GM23338 (cell line): ENCODE results near the gene CENPE. TPM values are rescaled to one million over a fixed set of nuclear protein-coding genes. Genes with fewer than 3 reads are reported as not detected.

ENCODE experiments used
- ATAC-seq: fragments of 200-7000 bp; cut with Tn5 transposase; 3 replicates; pipeline ENCODE4 v1.9.1; 2020
- DNase-seq: peaks from one replicate; pipeline ENCODE4 v3.0.0-alpha.2; 2015; ENCODE audit warnings: low spot score
- H2AFZ ChIP-seq: fragments of 200-600 bp; sonication (generic); 2 replicates; pipeline ENCODE4 v1.8.0; 2016; ENCODE audit warnings: antibody characterized with exemption, mild to moderate bottlenecking, moderate library complexity
- H3F3A ChIP-seq: fragments of 200-600 bp; sonication (generic); replicated peaks from 2 replicates; pipeline ENCODE4 v1.8.0; 2017; ENCODE audit warnings: antibody characterized with exemption, mixed run types, low read depth
- H3K27ac ChIP-seq: fragments of 200-600 bp; sonication (generic); 2 replicates; pipeline ENCODE4 v1.6.1; 2016; ENCODE audit warnings: low read depth
- H3K27me3 ChIP-seq: fragments of 200-600 bp; sonication (generic); 2 replicates; pipeline ENCODE4 v1.8.0; 2016; ENCODE audit warnings: mild to moderate bottlenecking, mixed run types, moderate library complexity; ENCODE audit not compliant: insufficient read depth
- H3K36me3 ChIP-seq: fragments of 200-600 bp; sonication (generic); 2 replicates; pipeline ENCODE4 v1.8.0; 2016; ENCODE audit warnings: mild to moderate bottlenecking; ENCODE audit not compliant: insufficient read depth
- H3K4me1 ChIP-seq: fragments of 200-600 bp; sonication (generic); 2 replicates; pipeline ENCODE4 v1.8.0; 2016; ENCODE audit warnings: mild to moderate bottlenecking, moderate library complexity; ENCODE audit not compliant: insufficient read depth
- H3K4me2 ChIP-seq: fragments of 200-600 bp; sonication (generic); 2 replicates; pipeline ENCODE4 v1.7.1; 2017; ENCODE audit warnings: mixed run types
- H3K4me3 ChIP-seq: fragments of 200-600 bp; sonication (generic); 2 replicates; pipeline ENCODE4 v1.6.1; 2016; ENCODE audit warnings: mixed run types
- H3K79me2 ChIP-seq: fragments of 200-600 bp; sonication (generic); replicated peaks from 2 replicates; pipeline ENCODE4 v1.8.0; 2017; ENCODE audit warnings: mild to moderate bottlenecking; ENCODE audit not compliant: insufficient read depth
- H3K9me2 ChIP-seq: fragments of 200-600 bp; sonication (generic); 2 replicates; pipeline ENCODE4 v1.8.0; 2017; ENCODE audit not compliant: insufficient read depth
- H4K20me1 ChIP-seq: fragments of 200-600 bp; sonication (generic); replicated peaks from 2 replicates; pipeline ENCODE4 v1.8.0; 2017; ENCODE audit warnings: mild to moderate bottlenecking; ENCODE audit not compliant: insufficient read depth
- H3K27ac Mint-ChIP-seq: 2 replicates; pipeline ENCODE4 v1.8.0; 2020; ENCODE audit warnings: inconsistent platforms, mild to moderate bottlenecking, moderate library complexity, mixed read lengths
- H3K27me3 Mint-ChIP-seq: 3 replicates; pipeline ENCODE4 v1.8.0; 2022; ENCODE audit warnings: low read depth, mild to moderate bottlenecking, moderate library complexity, mixed read lengths, inconsistent platforms; ENCODE audit not compliant: insufficient read depth, poor library complexity
- H3K36me3 Mint-ChIP-seq: 3 replicates; pipeline ENCODE4 v1.8.0; 2021; ENCODE audit warnings: low read depth, mild to moderate bottlenecking, inconsistent platforms, moderate library complexity, mixed read lengths
- H3K4me1 Mint-ChIP-seq: 3 replicates; pipeline ENCODE4 v1.8.0; 2020; ENCODE audit warnings: mild to moderate bottlenecking, inconsistent platforms, mixed read lengths
- H3K4me3 Mint-ChIP-seq: 3 replicates; pipeline ENCODE4 v1.8.0; 2021; ENCODE audit warnings: moderate library complexity, mild to moderate bottlenecking, inconsistent platforms, mixed read lengths
- H3K9me3 Mint-ChIP-seq: 3 replicates; pipeline ENCODE4 v1.8.0; 2020; ENCODE audit warnings: moderate library complexity, mild to moderate bottlenecking, inconsistent platforms, mixed read lengths
- CREB1 ChIP-seq: fragments of 250-450 bp; sonication (Bioruptor Pico); IDR thresholded peaks from 2 replicates; pipeline ENCODE4 v1.5.0; 2020; ENCODE audit warnings: low read depth, mild to moderate bottlenecking, moderate library complexity
- CTCF ChIP-seq, 2 experiments: fragments of 200-600 bp in 1 of 2; sonication (generic) in 1 of 2; conservative IDR thresholded peaks; 2 replicates each; pipeline versions ENCODE4 v1.5.1 to v1.6.1; 2016 to 2017; ENCODE audit warnings: antibody characterized with exemption in 2 of 2, low read depth in 2 of 2, mild to moderate bottlenecking in 2 of 2, moderate library complexity in 1 of 2
- EZH2phosphoT487 ChIP-seq: fragments of 200-600 bp; sonication (generic); IDR thresholded peaks from one replicate; pipeline ENCODE4 v1.8.1; 2018; ENCODE audit warnings: antibody characterized with exemption; ENCODE audit not compliant: unreplicated experiment
- JUNB ChIP-seq: IDR thresholded peaks from one replicate; pipeline ENCODE4 v1.6.1; 2016; ENCODE audit warnings: antibody characterized with exemption; ENCODE audit not compliant: unreplicated experiment
- NANOG ChIP-seq: IDR thresholded peaks from 2 replicates; pipeline ENCODE4 v1.6.1; 2016; ENCODE audit warnings: antibody characterized with exemption, borderline replicate concordance
- POLR2AphosphoS5 ChIP-seq: IDR thresholded peaks from 2 replicates; pipeline ENCODE4 v1.6.1; 2016; ENCODE audit warnings: antibody characterized with exemption, low read depth
- STAT1 ChIP-seq: IDR thresholded peaks from one replicate; pipeline ENCODE4 v1.6.1; 2016; ENCODE audit warnings: antibody characterized with exemption; ENCODE audit not compliant: unreplicated experiment
- ZNF114 ChIP-seq: fragments of 250-450 bp; sonication (Bioruptor Pico); IDR thresholded peaks from 2 replicates; pipeline ENCODE4 v1.5.0; 2020; ENCODE audit warnings: mild to moderate bottlenecking, moderate library complexity
- ZNF331 ChIP-seq: fragments of 250-450 bp; sonication (Bioruptor Pico); IDR thresholded peaks from 2 replicates; pipeline ENCODE4 v1.5.0; 2020; ENCODE audit warnings: low read depth, mild to moderate bottlenecking, moderate library complexity
- ZNF462 ChIP-seq: fragments of 250-450 bp; sonication (Bioruptor Pico); IDR thresholded peaks from 2 replicates; pipeline ENCODE4 v1.5.0; 2020; ENCODE audit warnings: mild to moderate bottlenecking, moderate library complexity
- polyA plus RNA-seq: library from polyadenylated mRNA; unstranded; fragments of >200 nt; fragmentation: Nextera tagmentation; extraction: Ambion mirVana; gene quantifications from 2 replicates; pipeline ENCODE4 v1.2.1, GENCODE V29; 2016
- total RNA-seq: library from RNA; depleted of rRNA; stranded (reverse); fragments of >200 nt; shearing (Covaris generic); gene quantifications from 2 replicates; pipeline ENCODE4 v1.2.3, GENCODE V29; 2014

Gene CENPE
- total and polyA plus RNA-seq, 2 experiments from 2014 or later: 42.2 to 46.7 TPM

GRCh38 chr4:103201253-103201652, 3.1 kb upstream of the CENPE start (continued):
- TF ChIP-seq ZNF462 (CRISPR knock-in tag) (no peak), CTCF (conservative IDR thresholded peaks at IDR 0.05; ENCODE audit: low read depth in 2 of 2) (no peak), NANOG (no peak), ZNF331 (CRISPR knock-in tag) (no peak), ZNF114 (CRISPR knock-in tag) (no peak), CREB1 (CRISPR knock-in tag) (no peak)

- ATAC-seq: no peak
- H3K9me2 ChIP-seq: no peaks in the 10 kb centered on the region
- peaks cover 6% of the 10 kb centered on the region for H3K27me3 Mint-ChIP-seq
- no peaks in the 10 kb centered on the region for H3F3A ChIP-seq
- H4K20me1 ChIP-seq: no peaks in the 10 kb centered on the region
- no peak overlapping the region for H3K27ac ChIP-seq
- peaks cover 14% of the 10 kb centered on the region for H3K36me3 ChIP-seq
- peak overlapping the region; percentile 95; the same call in 2 of the 3 replicates for H3K4me3 Mint-ChIP-seq
- peak overlapping the region; percentile 46; the same call in 1 of the 2 replicates for H3K4me2 ChIP-seq
- no peak for DNase-seq
- H3K27me3 ChIP-seq: no peaks in the 10 kb centered on the region
- H3K4me3 ChIP-seq: peak overlapping the region; percentile 93
- H3K36me3 Mint-ChIP-seq: peaks cover 26% of the 10 kb centered on the region
- H3K9me3 Mint-ChIP-seq: no peaks in the 10 kb centered on the region; the same call in 2 of the 3 replicates
- peaks cover 18% of the 10 kb centered on the region for H3K79me2 ChIP-seq
- H3K4me1 ChIP-seq: peaks cover 11% of the 10 kb centered on the region; the same call in 1 of the 2 replicates
- H3K27ac Mint-ChIP-seq: no peak overlapping the region
- peak overlapping the region; percentile 7; the same call in 1 of the 2 replicates for H2AFZ ChIP-seq
- peaks cover 8% of the 10 kb centered on the region for H3K4me1 Mint-ChIP-seq
- TF ChIP-seq ZNF114 (CRISPR knock-in tag) (no peak), NANOG (no peak), STAT1 (no peak), POLR2AphosphoS5 (no peak), CTCF (conservative IDR thresholded peaks at IDR 0.05; ENCODE audit: low read depth in 2 of 2) (no peak), JUNB (no peak), EZH2phosphoT487 (no peak)
Observed at GRCh38 chr4:103199009-103199408, 866 bp upstream of the CENPE start.
